HG03571 (cell line): Measurements from ENCODE around the gene RUVBL1.

Experiments
- ATAC-seq: cut with Tn5 transposase; IDR thresholded peaks from one replicate; pipeline ENCODE4 v1.9.1; 2021; ENCODE audit not compliant: unreplicated experiment

RUVBL1 gene

DNA sequence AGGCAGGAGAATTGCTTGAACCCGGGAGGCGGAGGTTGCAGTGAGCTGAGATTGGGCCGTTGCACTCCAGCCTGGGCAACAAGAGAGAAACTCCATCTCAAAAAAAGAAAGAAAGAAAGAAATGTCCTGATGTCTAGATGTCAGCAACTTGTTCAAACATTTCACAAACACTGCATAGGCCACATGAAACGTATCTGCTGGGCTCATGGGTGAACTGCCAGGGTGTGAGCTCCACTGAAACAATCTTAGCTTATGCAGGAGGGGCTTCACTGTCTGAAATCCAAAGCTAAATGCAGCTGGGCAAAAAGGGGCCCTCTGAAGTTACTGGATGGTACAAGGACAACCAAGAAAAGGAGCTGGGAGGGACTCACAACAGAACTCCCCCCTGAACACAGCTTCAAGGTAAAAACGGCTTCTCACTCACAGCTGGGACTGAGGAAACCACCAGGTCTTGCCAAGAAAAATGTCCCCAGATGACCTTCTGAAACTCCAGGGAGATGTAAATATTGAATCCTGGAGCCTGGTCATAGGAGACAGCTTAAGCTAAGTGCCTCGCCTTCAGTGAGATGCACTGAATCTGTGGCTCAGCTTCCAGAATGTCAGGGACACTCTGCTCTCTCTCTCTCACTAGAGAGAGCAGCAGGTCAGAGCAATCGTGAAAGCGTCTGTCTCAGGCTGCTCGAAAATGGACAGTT is 39.5 kb downstream of the RUVBL1 start:
- ATAC-seq: no peak

DNA sequence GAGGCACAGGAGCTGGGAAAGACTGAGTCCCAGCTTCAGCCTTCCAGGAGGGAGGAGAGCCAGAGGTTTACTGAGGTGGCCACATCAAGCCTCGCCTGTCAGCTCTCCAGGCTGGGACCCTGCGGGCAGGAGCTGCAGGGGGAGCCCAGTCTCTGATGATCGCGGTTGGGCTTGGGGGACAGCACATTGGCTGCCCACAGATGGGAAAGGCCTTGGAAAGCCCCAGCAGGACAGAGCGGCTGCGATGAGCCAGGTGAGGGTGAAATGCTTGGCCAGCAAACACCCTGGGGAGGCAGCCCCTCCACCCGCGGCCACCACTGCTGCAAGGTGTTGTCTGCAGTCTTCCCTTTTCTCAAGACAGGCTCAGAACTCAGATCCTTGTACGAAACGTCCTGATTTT is 40.2 kb downstream of the RUVBL1 start:
- no peak for ATAC-seq

DNA sequence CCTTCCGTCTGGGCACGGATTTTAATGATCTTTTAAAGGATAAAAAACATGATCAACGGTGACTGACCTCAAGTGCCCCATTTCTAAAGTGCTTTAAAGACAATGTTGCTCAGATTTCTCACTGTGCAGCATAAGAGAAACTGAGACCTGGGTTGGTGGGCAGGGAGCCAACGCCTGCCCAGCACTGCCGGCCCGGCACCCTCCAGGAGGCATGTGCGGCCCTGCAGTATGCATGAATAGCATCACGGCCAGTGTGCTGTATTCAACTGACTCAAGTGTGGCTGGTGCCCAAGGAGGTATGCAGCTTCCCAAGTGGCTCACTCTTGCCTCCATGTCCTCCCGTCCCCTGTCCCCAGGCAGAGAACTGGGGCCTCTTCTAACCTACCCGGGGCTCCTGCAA is 41.1 kb downstream of the RUVBL1 start:
- ATAC-seq: no peak

DNA sequence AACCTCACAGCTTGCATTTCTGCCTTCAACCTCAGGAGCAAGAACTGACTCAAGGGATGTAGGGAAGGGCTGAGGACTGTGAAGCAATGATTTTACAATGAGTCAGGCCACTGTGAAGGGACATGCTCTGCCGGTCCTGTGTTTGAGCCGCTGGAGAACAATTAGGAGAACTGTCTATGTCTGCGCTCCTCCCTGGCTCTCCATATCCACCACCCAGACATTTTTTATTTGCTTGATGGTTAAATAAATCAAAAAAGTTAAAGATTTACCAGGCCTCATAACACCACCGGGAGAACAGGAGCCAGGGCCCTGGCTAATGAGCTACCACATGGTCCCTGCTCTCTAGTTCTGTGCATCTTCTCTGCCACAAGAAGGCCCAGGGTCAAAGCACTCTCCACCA is 41.8 kb downstream of the RUVBL1 start:
- no peak for ATAC-seq

DNA sequence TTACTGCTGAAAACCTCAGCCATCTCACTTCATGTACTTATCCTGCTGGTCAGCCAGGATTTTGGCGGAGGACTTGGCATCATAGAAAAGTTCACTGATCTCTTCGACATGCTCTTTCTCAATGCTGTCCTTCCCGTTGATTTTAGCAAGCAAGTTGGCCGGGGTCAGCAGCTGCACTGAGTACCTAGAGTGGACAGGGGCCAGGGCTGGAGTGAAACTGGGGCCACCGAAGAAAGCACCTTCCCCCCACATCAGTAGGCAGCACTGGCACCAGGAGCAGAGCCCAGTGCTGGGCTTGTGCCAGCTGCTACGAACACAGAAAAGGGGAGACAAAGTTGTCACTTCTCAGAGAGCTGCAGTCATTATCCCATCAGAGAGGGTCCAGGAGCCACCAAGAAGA is 42.4 kb downstream of the RUVBL1 start:
- no peak for ATAC-seq

DNA sequence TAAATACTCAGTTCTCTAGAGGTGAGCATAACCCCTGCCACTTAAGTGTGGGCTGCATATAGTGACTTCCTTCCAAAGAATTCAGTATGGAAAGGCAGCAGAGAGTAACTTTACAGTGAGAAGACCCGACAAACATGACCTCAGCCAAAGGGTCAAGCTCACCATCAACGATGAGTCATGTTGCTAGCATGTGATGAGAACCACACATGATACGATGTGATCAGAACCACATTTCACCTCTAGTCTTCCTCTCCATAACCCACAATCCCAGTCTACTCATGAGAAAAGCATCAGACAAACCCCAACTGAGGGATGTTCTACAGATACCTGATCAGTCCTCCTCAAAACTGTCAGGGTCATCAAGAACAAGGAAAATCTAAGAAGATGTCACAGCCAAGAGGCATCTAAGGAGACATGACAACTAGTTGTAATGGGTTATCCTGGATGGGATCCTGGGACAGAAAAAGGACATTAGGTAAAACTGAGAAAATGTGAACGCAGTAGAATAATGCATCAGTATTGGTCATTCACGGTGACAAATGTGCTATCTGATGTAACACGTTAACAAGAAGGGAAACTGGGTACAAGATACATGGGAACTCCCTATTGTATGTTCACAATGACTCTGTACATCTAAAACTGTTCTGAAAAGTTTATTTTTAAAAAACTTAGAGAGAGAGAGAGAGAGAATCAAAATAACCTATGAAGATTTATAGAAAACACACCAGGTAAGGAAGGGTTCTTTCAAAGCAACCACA is 43.1 kb downstream of the RUVBL1 start:
- ATAC-seq: no peak

DNA sequence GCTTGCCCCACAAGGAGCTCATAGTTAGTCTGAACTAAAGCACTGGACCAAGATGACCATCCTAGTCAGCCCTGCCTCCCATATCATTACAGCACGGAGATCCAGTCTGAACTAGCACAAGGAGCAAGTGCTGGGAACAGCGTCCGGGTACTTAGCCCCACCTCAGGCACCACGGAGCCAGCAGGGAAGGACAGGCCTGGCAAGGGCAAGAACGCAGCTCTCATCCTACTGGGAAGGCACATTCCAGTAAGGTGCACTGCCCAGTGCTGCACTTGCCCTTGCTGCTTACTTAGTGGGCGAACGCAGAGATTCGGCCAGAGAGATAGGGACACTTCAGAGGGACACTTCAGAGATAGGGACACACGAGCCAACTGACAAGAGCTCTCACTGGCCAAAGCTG is 43.8 kb downstream of the RUVBL1 start:
- no peak for ATAC-seq

DNA sequence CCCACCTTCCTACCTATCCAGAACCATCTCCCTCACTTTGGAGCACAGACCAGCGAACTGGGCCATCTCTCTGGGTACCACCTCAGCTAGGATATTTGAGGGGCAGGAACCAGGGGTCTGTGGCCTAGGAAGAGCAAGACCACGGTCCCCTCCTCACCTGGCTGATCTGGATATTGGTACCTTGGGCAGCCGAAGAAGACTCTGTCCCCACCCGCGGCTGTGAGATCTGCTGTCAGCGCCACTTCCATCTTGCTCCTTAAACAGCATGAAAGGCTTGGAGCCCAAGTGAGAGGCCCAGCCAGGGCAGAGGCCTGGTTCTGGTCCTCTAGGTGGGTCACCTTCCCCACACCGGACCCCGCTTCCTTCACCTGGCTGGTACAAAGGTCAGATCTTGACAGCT is 44.7 kb downstream of the RUVBL1 start:
- no peak for ATAC-seq

DNA sequence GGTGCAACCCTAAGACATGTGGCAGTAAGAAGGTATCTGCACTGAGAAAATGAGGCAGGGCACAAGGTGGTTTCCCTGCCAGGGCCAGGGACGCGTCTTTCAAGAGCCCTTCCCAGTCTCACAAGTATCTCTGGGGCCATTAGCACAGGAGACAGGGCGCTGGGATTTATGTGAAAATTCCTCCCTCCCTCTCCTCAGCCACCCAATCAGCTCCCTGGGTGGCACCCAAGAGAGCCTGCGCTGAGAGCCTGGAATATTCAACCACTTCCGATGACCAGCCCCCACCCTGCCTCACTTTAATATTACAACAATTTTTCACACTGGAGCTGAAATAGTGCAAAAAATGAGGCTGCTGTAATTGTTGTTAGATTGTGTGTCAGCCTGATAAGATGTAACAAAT is 45.3 kb downstream of the RUVBL1 start:
- no peak for ATAC-seq

DNA sequence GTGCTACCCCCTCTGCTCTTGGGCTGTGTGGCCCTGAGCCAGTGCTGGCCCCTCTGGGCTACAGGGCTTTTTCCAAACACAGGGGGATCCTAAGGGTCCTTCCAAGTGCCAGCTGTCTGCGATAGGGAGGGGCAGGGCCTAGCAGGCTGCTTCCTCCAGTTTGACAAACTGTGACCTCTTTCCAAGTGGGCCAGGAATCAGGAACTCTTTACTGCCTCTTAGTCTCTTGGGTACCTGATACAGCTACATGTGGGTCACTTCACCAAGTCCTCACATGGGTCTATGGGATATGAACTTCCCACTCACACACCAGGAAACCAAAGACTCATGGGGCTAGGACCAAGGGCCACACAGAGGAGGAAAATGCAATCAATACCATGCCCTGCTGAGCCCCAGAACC is 45.9 kb downstream of the RUVBL1 start:
- ATAC-seq: no peak

DNA sequence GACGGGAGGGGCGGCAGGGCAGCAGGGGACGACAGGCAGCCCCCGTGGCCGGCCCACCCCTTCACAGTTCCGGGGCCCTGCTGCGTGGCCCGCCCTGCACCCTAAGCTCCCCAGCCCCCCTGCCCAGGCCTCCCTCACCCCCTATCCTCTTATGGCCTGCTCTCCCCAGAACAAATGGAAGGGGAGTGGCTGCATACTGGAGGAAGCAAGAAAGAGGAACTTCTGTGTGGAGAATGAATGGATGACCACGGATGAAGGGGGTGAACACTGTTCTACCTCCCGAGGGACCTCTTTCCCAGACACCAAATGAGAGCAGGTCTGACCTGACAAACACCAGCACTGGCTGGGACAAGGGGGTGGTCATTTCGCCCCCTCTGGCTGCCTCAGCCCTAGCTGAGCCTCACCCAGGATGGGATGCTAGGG is 46.4 kb downstream of the RUVBL1 start:
- ATAC-seq: no peak

DNA sequence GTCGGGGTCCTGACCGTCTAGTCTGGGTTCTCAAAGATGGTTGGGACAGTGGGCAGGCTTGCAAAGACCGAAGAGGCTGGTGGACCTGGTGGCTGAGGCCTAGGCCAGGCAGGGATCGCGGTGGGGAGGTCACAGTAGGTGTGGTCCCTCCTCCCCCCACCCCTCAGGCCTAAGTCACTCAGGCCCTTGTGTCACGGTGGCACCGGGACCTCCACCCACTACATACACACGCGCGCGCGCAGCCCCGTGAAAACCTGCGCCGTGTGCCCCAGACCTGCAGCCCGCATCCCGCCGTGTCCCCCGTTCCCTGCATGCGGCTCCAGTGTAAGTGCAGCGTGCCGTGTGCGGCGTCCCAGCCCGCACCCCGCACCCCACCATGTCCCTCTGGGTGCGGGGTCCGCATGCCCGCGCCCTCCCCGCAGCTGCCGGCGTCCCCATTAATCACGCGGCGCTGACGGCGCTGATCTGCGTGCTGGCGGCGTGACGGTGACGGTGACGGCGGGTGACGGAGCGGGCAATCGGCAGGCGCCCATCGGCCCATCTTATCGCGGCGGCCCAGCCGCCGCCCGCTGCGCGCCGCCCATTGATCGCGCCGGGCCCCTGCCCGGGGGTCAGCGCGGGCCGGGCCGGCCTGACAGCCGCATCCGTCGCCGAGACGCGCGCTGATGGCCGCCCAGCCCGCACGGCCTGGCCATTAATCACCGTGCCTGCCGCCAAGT is 47.0 kb downstream of the RUVBL1 start:
- ATAC-seq: no peak

DNA sequence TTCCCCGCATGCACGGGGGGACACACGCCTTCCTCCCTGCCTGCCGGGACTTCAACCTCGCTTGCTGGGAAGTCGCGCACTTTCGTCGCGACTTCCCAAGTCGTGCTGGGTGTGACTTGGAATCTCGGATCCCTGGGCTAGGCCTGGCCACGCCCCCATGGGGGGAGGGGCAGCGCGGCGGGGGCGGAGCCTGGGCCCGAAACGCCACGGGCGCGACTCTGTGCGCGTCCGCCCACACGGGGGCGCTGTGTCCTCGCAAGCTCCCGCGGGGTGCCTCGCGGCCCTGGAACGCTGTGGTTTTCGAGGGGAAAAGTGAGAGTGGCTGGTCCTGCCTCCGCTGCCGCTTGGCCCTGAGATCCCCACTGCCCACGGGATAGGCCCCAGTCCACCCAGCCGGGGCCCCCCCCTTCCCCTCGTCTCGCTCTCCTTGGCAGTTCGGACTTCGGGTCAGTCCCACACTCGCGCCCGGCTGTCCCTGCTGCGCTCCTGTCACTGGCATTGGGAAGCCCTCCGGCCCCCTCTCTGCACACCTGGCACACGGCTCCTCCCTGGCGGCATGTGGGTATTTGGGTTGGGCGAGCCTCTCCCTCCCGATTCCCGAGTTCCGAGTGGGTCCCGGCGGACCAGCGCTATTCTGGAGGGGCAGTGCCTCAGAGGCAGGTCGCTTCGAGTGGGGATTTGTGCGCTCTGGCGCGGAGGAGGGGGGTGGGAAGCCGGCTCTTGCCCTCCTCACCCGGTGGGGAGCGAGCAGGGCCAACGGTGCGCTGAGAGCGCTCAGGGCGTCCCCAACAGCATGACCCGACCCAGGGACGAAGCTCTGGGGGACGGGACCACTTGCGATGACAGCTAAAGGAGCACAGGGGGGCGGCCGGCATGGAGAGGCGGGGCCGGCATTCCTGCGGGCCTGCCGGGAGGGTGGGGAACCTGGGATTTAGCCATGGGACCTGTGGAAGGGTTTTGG is 47.8 kb downstream of the RUVBL1 start:
- peak; percentile 45 for ATAC-seq

DNA sequence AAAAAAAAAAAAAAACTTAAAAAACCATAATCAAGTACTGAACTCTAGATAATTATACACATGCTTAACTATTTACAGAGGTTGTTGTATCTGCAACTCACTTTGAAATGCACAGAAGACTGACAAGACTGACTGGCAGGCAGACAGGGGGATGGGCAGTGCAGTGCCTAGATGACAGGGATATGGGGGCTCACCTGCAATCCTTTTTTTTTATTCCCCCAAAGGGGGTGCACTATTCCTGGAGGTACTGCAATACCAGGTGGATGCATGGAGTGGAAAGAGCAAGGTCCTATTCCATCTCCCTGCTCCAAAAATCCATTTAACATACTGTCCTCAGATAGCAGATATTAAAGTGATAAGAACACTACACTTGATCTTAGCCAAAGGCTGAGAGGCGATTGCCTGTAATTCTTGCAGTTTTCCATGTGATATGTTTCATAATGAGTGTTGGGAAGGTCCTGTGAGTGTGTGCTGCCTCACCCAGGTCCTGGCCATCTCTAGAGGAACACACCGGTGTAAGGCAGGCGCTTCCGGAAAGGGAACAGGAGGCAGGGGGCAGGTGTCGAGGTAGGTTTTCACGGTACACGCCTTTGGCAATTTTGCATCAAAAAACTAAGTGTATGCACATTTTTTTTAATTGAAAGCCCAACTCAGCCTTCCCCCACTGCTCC is 48.6 kb downstream of the RUVBL1 start:
- ATAC-seq: no peak

DNA sequence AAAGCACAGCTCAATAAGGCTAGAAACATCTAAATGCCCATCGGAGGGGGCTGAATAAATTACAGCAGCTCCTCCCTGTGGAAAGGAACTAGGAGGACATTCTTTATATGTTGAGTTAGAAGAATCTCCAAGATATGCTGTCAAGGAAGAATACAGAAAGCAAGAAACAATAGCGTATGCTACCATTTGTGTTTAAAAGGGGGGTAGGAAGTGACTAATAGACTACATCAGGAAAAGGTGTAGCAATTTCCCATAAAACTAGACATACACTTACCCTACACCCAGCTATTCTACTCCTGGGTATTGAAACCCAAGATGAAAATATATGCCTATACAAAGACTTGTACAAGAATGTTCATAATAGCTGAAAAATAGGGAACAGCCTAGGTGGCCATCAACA is 49.8 kb downstream of the RUVBL1 start:
- ATAC-seq: no peak

DNA sequence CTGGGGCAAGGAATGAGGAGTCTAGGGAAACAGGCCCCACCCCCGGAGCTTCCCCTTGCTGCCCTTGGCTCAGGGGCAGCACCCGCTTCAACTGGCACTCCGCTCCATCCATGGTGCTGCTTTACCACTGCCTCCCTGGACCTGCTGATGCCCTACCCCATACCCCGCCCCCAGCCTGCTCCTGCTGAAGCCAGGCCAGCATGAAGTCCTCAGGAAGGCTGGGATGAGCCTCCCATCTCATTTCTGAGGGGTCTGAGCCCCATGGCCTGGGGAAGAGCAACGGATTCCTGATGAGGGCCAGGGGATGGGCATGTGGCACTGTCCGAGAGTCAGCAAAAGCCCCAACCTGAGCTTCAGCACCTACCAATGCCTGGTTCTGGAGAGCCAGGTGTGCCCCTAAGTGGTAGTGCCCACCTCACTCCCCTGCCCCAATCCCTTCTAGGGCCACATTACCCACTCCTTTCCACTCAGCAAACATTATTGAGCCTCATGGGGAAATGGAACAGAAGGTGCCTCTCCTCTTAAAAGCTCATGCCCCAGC is 50.4 kb downstream of the RUVBL1 start:
- no peak for ATAC-seq

DNA sequence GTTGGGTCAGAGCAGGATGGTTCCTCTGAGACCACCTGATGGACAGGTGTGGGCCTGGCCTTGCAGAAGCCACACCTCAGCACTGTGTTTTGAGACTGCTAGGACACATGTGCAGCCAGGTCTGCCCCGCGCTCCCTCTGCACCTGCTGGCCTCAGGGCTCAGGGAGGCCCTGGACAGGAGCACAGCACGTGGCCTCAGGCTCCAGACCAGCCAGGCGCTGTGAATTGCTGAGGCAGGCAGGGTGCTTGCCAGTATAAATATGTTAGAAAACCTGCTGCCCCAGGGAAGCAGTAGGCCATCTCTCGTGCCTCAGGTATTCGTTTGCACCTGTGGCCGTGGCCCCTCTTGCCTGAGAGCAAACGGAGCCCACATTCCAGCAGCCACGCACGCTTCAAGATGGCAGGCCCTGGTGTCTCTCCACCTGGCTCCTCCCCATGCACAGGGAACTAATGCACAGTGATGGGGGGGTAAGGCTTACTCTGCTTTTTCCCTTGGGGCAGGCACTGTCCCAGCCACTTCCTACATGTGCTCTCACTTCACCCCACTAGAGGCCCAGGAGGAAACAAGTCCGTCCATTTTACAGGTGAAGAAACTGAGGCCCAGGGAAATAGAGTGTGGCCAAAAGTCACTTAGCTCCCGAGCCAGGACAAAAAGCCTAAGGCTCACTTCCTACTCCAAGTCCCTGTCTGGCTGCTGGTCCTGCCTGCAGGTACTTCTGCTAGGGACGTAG is 51.0 kb downstream of the RUVBL1 start:
- no peak for ATAC-seq

DNA sequence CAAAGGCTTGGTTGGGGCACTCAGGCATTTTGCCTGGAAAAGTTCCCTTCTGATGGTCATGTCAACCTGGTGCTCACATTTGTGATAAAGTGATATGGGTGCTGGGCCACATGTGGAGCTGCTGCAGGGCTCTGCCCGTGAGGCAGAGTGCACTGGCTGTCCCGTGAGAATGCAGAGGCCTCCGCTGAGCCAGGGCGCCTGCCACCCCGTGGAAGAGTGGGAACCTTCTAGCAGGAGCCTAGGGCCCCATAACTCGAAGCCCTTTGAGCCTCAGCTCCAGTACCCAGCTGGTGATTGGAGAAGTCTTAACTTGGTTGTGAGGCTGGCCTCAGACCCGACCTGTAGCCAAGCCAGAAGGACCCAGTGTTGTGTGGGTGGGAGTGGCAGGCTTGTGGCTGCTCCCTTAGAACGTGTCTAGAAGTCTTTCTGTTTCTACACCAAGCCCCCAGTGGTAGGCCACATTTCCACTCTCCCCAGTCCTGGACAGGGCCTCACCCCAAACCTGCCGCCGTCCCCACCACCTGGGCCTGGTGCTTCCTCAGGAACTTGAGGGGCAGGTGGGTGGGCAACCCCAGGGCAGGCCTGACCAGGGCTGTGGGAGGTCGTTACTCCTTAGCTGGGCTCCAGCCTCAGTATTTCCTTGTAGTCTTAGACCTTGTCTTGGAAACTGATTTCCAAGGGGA is 51.7 kb downstream of the RUVBL1 start:
- ATAC-seq: no peak
